BE2C (cell line): ENCODE measurements around the gene SERPINA6.

Source experiments
- DNase-seq: peaks from one replicate; pipeline ENCODE4 v3.0.0-alpha.2; 2020
- H3K27me3 ChIP-seq: fragments of 250-450 bp; sonication (Bioruptor Pico); 2 replicates; pipeline ENCODE4 v1.5.1; 2020; ENCODE audit warnings: mild to moderate bottlenecking
- H3K36me3 ChIP-seq: fragments of 250-450 bp; sonication (Bioruptor Pico); 2 replicates; pipeline ENCODE4 v1.5.1; 2020; ENCODE audit warnings: mild to moderate bottlenecking
- H3K4me1 ChIP-seq: fragments of 250-450 bp; sonication (Bioruptor Pico); 2 replicates; pipeline ENCODE4 v1.5.1; 2020
- H3K4me3 ChIP-seq: 2 replicates; pipeline ENCODE4 v1.5.1; 2011; ENCODE audit warnings: low read depth, low read length
- H3K9me3 ChIP-seq: fragments of 250-450 bp; sonication (Bioruptor Pico); 2 replicates; pipeline ENCODE4 v1.5.1; 2020
- CTCF ChIP-seq: IDR thresholded peaks from 2 replicates; pipeline ENCODE4 v1.5.1; 2012; ENCODE audit warnings: mild to moderate bottlenecking, low read depth, low read length

The SERPINA6 gene

GRCh38 chr14:94310248-94310647 lies 12.9 kb downstream of the SERPINA6 start:
- no peak for TF ChIP-seq CTCF
- no peaks in the 10 kb centered on the region for H3K36me3 ChIP-seq
- no peak for DNase-seq

GRCh38 chr14:94309721-94310120 lies 13.4 kb downstream of the SERPINA6 start:
- Histone ChIP-seq H3K36me3 (no peaks in the 10 kb centered on the region), H3K9me3 (no peaks in the 10 kb centered on the region; the same call in 1 of the 2 replicates)
- no peak for DNase-seq

More at GRCh38 chr14:94310248-94310647, 12.9 kb downstream of the SERPINA6 start:
- H3K27me3 ChIP-seq, result no peaks in the 10 kb centered on the region
- H3K9me3 ChIP-seq, result no peaks in the 10 kb centered on the region; the same call in 1 of the 2 replicates
- H3K4me1 ChIP-seq, result no peaks in the 10 kb centered on the region
- no peak overlapping the region for H3K4me3 ChIP-seq

GRCh38 chr14:94307410-94307992 lies 15.6 kb downstream of the SERPINA6 start:
- Histone ChIP-seq H3K4me3 (no peak overlapping the region), H3K27me3 (no peaks in the 10 kb centered on the region), H3K36me3 (no peaks in the 10 kb centered on the region), H3K9me3 (no peaks in the 10 kb centered on the region; the same call in 1 of the 2 replicates), H3K4me1 (no peaks in the 10 kb centered on the region)
- no peak for DNase-seq
- TF ChIP-seq CTCF, result peak; percentile 50

More at GRCh38 chr14:94309721-94310120, 13.4 kb downstream of the SERPINA6 start:
- Histone ChIP-seq H3K4me3 (no peak overlapping the region), H3K4me1 (no peaks in the 10 kb centered on the region), H3K27me3 (no peaks in the 10 kb centered on the region)
- TF ChIP-seq CTCF, result no peak

- no peak for TF ChIP-seq CTCF
- Histone ChIP-seq H3K4me1 (no peaks in the 10 kb centered on the region), H3K36me3 (no peaks in the 10 kb centered on the region), H3K4me3 (no peak overlapping the region), H3K9me3 (no peaks in the 10 kb centered on the region; the same call in 1 of the 2 replicates), H3K27me3 (no peaks in the 10 kb centered on the region)
- no peak for DNase-seq
Observed at GRCh38 chr14:94306047-94306978, 16.8 kb downstream of the SERPINA6 start.

- no peaks in the 10 kb centered on the region for H3K36me3 ChIP-seq
- H3K4me3 ChIP-seq, result no peak overlapping the region
- H3K27me3 ChIP-seq, result no peaks in the 10 kb centered on the region
- no peak for DNase-seq
- no peaks in the 10 kb centered on the region; the same call in 1 of the 2 replicates for H3K9me3 ChIP-seq
- no peaks in the 10 kb centered on the region for H3K4me1 ChIP-seq
- TF ChIP-seq CTCF, result no peak
Observed at GRCh38 chr14:94305620-94306019, 17.5 kb downstream of the SERPINA6 start.

- H3K9me3 ChIP-seq, result no peaks in the 10 kb centered on the region; the same call in 1 of the 2 replicates
- no peak for TF ChIP-seq CTCF
- no peak for DNase-seq
- H3K4me3 ChIP-seq, result no peak overlapping the region
- H3K36me3 ChIP-seq, result no peaks in the 10 kb centered on the region
- H3K27me3 ChIP-seq, result no peaks in the 10 kb centered on the region
- no peaks in the 10 kb centered on the region for H3K4me1 ChIP-seq
Observed at GRCh38 chr14:94304243-94304642, 18.9 kb downstream of the SERPINA6 start.
